H9 (cell line): ENCODE data around the gene HDLBP. TPM values are rescaled to one million over a fixed set of nuclear protein-coding genes. Genes with fewer than 3 reads are reported as not detected.
"Not testable (repeated sequence)": the region's sequence is repeated elsewhere in the genome, so short reads cannot be mapped to it uniquely, and the experiment has no call there.

ENCODE experiments used
- DNase-seq: peaks from one replicate; pipeline ENCODE4 v3.0.0-alpha.2; 2017
- H2AFZ ChIP-seq: one replicate; pipeline ENCODE4 v1.6.1; 2013; ENCODE audit warnings: mild to moderate bottlenecking, low read length, control low read depth, moderate library complexity
- H2AK5ac ChIP-seq: 2 replicates; pipeline ENCODE4 v1.6.1; 2013; ENCODE audit warnings: low read length, control low read depth, mixed read lengths; ENCODE audit not compliant: insufficient read length
- H2BK120ac ChIP-seq: one replicate; pipeline ENCODE4 v1.6.1; 2013; ENCODE audit warnings: low read depth, mild to moderate bottlenecking, low read length, control low read depth, inconsistent platforms; ENCODE audit not compliant: poor library complexity, severe bottlenecking
- H2BK12ac ChIP-seq: 2 replicates; pipeline ENCODE4 v1.6.1; 2013; ENCODE audit warnings: low read length, control low read depth, mixed read lengths, low read depth; ENCODE audit not compliant: insufficient read length
- H2BK15ac ChIP-seq: 2 replicates; pipeline ENCODE4 v1.6.1; 2013; ENCODE audit warnings: low read depth, low read length, control low read depth
- H2BK20ac ChIP-seq: one replicate; pipeline ENCODE4 v1.6.1; 2013; ENCODE audit warnings: low read depth, mild to moderate bottlenecking, low read length, control low read depth, inconsistent platforms; ENCODE audit not compliant: poor library complexity, severe bottlenecking
- H2BK5ac ChIP-seq: 2 replicates; pipeline ENCODE4 v1.6.1; 2013; ENCODE audit warnings: low read length, control low read depth, mixed read lengths; ENCODE audit not compliant: insufficient read length
- H3K14ac ChIP-seq: 2 replicates; pipeline ENCODE4 v1.6.1; 2013; ENCODE audit warnings: low read length, control low read depth; ENCODE audit not compliant: insufficient read depth
- H3K18ac ChIP-seq: 2 replicates; pipeline ENCODE4 v1.6.1; 2013; ENCODE audit warnings: low read depth, mild to moderate bottlenecking, mixed read lengths, low read length, control low read depth; ENCODE audit not compliant: insufficient read length
- H3K23ac ChIP-seq: 2 replicates; pipeline ENCODE4 v1.6.1; 2013; ENCODE audit warnings: low read length, control low read depth, mixed read lengths, low read depth; ENCODE audit not compliant: insufficient read length
- H3K23me2 ChIP-seq: 2 replicates; pipeline ENCODE4 v1.6.1; 2013; ENCODE audit warnings: low read depth, mild to moderate bottlenecking, mixed read lengths, low read length, control low read depth; ENCODE audit not compliant: insufficient read length, poor library complexity, severe bottlenecking
- H3K27ac ChIP-seq: 2 replicates; pipeline ENCODE4 v1.5.1; 2013; ENCODE audit warnings: low read length, control low read depth, mixed read lengths, low read depth; ENCODE audit not compliant: insufficient read length
- H3K27me3 ChIP-seq: 2 replicates; pipeline ENCODE4 v1.6.1; 2013; ENCODE audit warnings: low read length, control low read depth, inconsistent platforms; ENCODE audit not compliant: insufficient read depth
- H3K4ac ChIP-seq: 2 replicates; pipeline ENCODE4 v1.6.1; 2013; ENCODE audit warnings: low read depth, mild to moderate bottlenecking, control low read depth, inconsistent platforms, low read length, moderate library complexity
- H3K4me1 ChIP-seq: 2 replicates; pipeline ENCODE4 v1.6.1; 2013; ENCODE audit warnings: low read length, control low read depth, inconsistent platforms; ENCODE audit not compliant: insufficient read depth
- H3K4me2 ChIP-seq: 2 replicates; pipeline ENCODE4 v1.6.1; 2013; ENCODE audit warnings: low read length, control low read depth, mixed read lengths; ENCODE audit not compliant: insufficient read length, insufficient read depth
- H3K56ac ChIP-seq: 2 replicates; pipeline ENCODE4 v1.6.1; 2013; ENCODE audit warnings: low read depth, mild to moderate bottlenecking, mixed read lengths, low read length, control low read depth; ENCODE audit not compliant: insufficient read length
- H3K79me1 ChIP-seq: 2 replicates; pipeline ENCODE4 v1.6.1; 2013; ENCODE audit warnings: low read depth, mild to moderate bottlenecking, moderate library complexity, low read length, control low read depth, inconsistent platforms; ENCODE audit not compliant: insufficient read depth, poor library complexity, severe bottlenecking
- H3K79me2 ChIP-seq: 2 replicates; pipeline ENCODE4 v1.6.1; 2013; ENCODE audit warnings: low read length, control low read depth, inconsistent platforms; ENCODE audit not compliant: insufficient read depth
- H3K9ac ChIP-seq: 2 replicates; pipeline ENCODE4 v1.6.1; 2013; ENCODE audit warnings: low read length, control low read depth, mixed read lengths; ENCODE audit not compliant: insufficient read length; ENCODE audit errors: extremely low read depth
- H3K9me3 ChIP-seq: one replicate; pipeline ENCODE4 v1.6.1; 2013; ENCODE audit warnings: low read depth, low read length, inconsistent platforms; ENCODE audit not compliant: control insufficient read depth
- H3T11ph ChIP-seq: one replicate; pipeline ENCODE4 v1.6.1; 2013; ENCODE audit warnings: mild to moderate bottlenecking, low read length, control low read depth, inconsistent platforms
- H4K20me1 ChIP-seq: one replicate; pipeline ENCODE4 v1.6.1; 2013; ENCODE audit not compliant: control insufficient read depth, insufficient read length, insufficient read depth
- H4K5ac ChIP-seq: 2 replicates; pipeline ENCODE4 v1.6.1; 2013; ENCODE audit warnings: low read depth, mild to moderate bottlenecking, mixed read lengths, low read length, control low read depth; ENCODE audit not compliant: insufficient read length
- H4K8ac ChIP-seq: replicated peaks from 2 replicates; pipeline ENCODE4 v1.6.1; 2013; ENCODE audit warnings: low read length, control low read depth, mixed read lengths, low read depth; ENCODE audit not compliant: insufficient read length
- H4K91ac ChIP-seq: 2 replicates; pipeline ENCODE4 v1.6.1; 2013; ENCODE audit warnings: low read depth, mild to moderate bottlenecking, moderate library complexity, mixed read lengths, low read length, control low read depth; ENCODE audit not compliant: insufficient read length
- H3K27ac Mint-ChIP-seq, 3 experiments: 2 replicates in 2 of 3; 3 replicates in 1 of 3; pipeline ENCODE4 v1.8.0; 2020 to 2021; ENCODE audit warnings: mixed read lengths in 3 of 3, mild to moderate bottlenecking in 1 of 3, moderate library complexity in 1 of 3
- H3K27me3 Mint-ChIP-seq: 2 replicates; pipeline ENCODE4 v1.8.0; 2021; ENCODE audit warnings: low read depth, mild to moderate bottlenecking, moderate library complexity, mixed read lengths
- H3K36me3 Mint-ChIP-seq, 3 experiments: 2 replicates in 2 of 3; 3 replicates in 1 of 3; pipeline ENCODE4 v1.8.0; 2020 to 2021; ENCODE audit warnings: low read depth in 3 of 3, mixed read lengths in 3 of 3; ENCODE audit not compliant: insufficient read depth in 1 of 3
- H3K4me1 Mint-ChIP-seq, 2 experiments: 2 replicates each; pipeline ENCODE4 v1.8.0; 2020; ENCODE audit warnings: mixed read lengths in 2 of 2
- H3K4me3 Mint-ChIP-seq, 2 experiments: 2 replicates in 1 of 2; 3 replicates in 1 of 2; pipeline ENCODE4 v1.8.0; 2020 to 2021; ENCODE audit warnings: mild to moderate bottlenecking in 2 of 2, mixed read lengths in 2 of 2, moderate library complexity in 1 of 2
- H3K9me3 Mint-ChIP-seq, 2 experiments: 2 replicates in 1 of 2; 3 replicates in 1 of 2; pipeline ENCODE4 v1.8.0; 2020; ENCODE audit warnings: mild to moderate bottlenecking in 2 of 2, mixed read lengths in 2 of 2, moderate library complexity in 1 of 2
- CTCF ChIP-seq: fragments of 200-600 bp; sonication (generic); conservative IDR thresholded peaks from 3 replicates; pipeline ENCODE4 v1.8.0; 2021; ENCODE audit warnings: antibody characterized with exemption, mild to moderate bottlenecking
- WGBS: extraction: QIAGEN DNeasy Blood & Tissue Kit; methylation state at CpG from one replicate; pipeline ENCODE4 v1.1.7; 2013; ENCODE audit warnings: missing lambda C conversion rate, low lambda C conversion rate, mixed read lengths; ENCODE audit not compliant: insufficient read length; ENCODE audit errors: extremely low coverage; 5-methylcytosine and 5-hydroxymethylcytosine counted together
- total RNA-seq: library from RNA; stranded (reverse); gene quantifications from 2 replicates; pipeline ENCODE4 v1.2.1, GENCODE V29; 2021

Gene HDLBP
- total RNA-seq, 1 experiment from 2014 or later = 364 TPM

DNA sequence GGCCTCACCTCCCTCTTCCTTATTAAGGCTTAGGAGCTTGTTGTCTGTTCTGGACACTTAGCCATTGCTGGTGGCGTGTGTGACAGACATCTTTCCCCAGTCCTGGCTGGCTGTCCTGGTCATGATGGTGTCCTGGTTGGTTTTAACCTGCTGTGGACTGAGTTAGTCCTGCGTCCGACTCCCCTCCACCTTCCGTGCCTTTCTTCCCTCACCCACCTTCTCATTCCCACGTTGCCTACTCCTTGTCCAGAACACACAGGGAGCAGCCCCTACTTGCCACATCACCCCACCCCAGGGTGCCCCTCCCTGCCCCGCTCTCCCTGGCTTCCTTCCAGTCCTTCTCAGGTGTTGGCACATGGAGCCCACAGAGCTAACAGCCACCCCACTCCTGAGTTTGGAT, 117.5 kb downstream of the HDLBP start:
- no peak for DNase-seq
- no peak overlapping the region for H3K14ac ChIP-seq
- no peak overlapping the region for H3K56ac ChIP-seq
- H2AK5ac ChIP-seq = no peak overlapping the region
- no peak overlapping the region for H2BK15ac ChIP-seq
- H3K18ac ChIP-seq = no peak overlapping the region
- Mint-ChIP-seq H3K36me3 (no peaks in the 10 kb centered on the region), H3K4me3 (no peak overlapping the region), H3K9me3 (no peaks in the 10 kb centered on the region), H3K27ac (no peak overlapping the region), H3K27me3 (no peaks in the 10 kb centered on the region; the same call in 1 of the 2 replicates), H3K4me1 (peaks cover 0 to 4% of the 10 kb centered on the region in 2 experiments; a peak in 1 of 4 replicates)
- no peak overlapping the region for H3K27ac ChIP-seq
- no peak overlapping the region for H2BK5ac ChIP-seq
- H2BK12ac ChIP-seq = no peak overlapping the region
- no peak overlapping the region for H2BK120ac ChIP-seq
- no peak overlapping the region for H3K23ac ChIP-seq
- H3K4ac ChIP-seq = no peak overlapping the region
- no peak overlapping the region for H4K8ac ChIP-seq
- no peaks in the 10 kb centered on the region for H4K20me1 ChIP-seq
- H3K79me1 ChIP-seq = no peaks in the 10 kb centered on the region
- no peak overlapping the region for H3K9ac ChIP-seq
- no peaks in the 10 kb centered on the region for H3K27me3 ChIP-seq
- H3K9me3 ChIP-seq = no peaks in the 10 kb centered on the region
- H3K4me2 ChIP-seq = no peak overlapping the region
- no peaks in the 10 kb centered on the region for H3K23me2 ChIP-seq
- no peak overlapping the region for H2BK20ac ChIP-seq
- no peak overlapping the region for H4K91ac ChIP-seq
- H3K79me2 ChIP-seq = no peaks in the 10 kb centered on the region
- H3K4me1 ChIP-seq = no peaks in the 10 kb centered on the region
- WGBS = no CpG with 5 or more reads among the region's 6 CpGs
- H3T11ph ChIP-seq = no peak overlapping the region
- no peak overlapping the region for H2AFZ ChIP-seq
- H4K5ac ChIP-seq = no peak overlapping the region
- TF ChIP-seq CTCF = no peak

- H4K8ac ChIP-seq, H2BK15ac ChIP-seq, H3K9me3 Mint-ChIP-seq, H3K27me3 ChIP-seq, H3K27me3 Mint-ChIP-seq, H3K79me2 ChIP-seq, H4K91ac ChIP-seq, H3K4ac ChIP-seq, H2AK5ac ChIP-seq, H3K14ac ChIP-seq, H4K5ac ChIP-seq, H3K9ac ChIP-seq, H3K23me2 ChIP-seq, H3K27ac ChIP-seq, H3K79me1 ChIP-seq, H3K56ac ChIP-seq, H3K4me1 Mint-ChIP-seq, H3K4me3 Mint-ChIP-seq, DNase-seq, H3K27ac Mint-ChIP-seq, H3K23ac ChIP-seq, H3T11ph ChIP-seq, H3K4me1 ChIP-seq, H3K18ac ChIP-seq, H3K9me3 ChIP-seq, H2BK20ac ChIP-seq, H4K20me1 ChIP-seq, H3K36me3 Mint-ChIP-seq, H3K4me2 ChIP-seq, H2AFZ ChIP-seq, H2BK120ac ChIP-seq, H2BK5ac ChIP-seq, H2BK12ac ChIP-seq: not testable (repeated sequence)
- WGBS = no CpG with 5 or more reads among the region's 14 CpGs
Observed at GRCh38 chr2:241197246-241197645, 118.2 kb downstream of the HDLBP start.
